AG04449 (cell line): ENCODE data around the gene C16orf89.
"Not testable (repeated sequence)": the region's sequence is repeated elsewhere in the genome, so short reads cannot be mapped to it uniquely, and the experiment has no call there.

Experiments used
- CTCF ChIA-PET: fragments of 350-600 bp; formaldehyde crosslinking; extraction: SDS; loops from one replicate; lab custom pipeline; 2021; ENCODE audit warnings: antibody characterized with exemption; lab: Yijun Ruan, JAX
- POLR2A ChIA-PET: fragments of 400-600, 350-600 bp; formaldehyde crosslinking; extraction: SDS; loops from one replicate; lab custom pipeline; 2020; ENCODE audit warnings: antibody characterized with exemption, inconsistent platforms; lab: Yijun Ruan, JAX
- DNase-seq: peaks from one replicate; pipeline ENCODE4 v3.0.0-alpha.2; 2010; ENCODE audit warnings: low read depth, low spot score
- H3K4me3 ChIP-seq: 2 replicates; pipeline ENCODE4 v1.5.1; 2011; ENCODE audit warnings: low read depth, mild to moderate bottlenecking, control low read depth, low read length
- TF ChIP-seq, protein P1 (sequence below): IDR thresholded peaks from one replicate; pipeline ENCODE4 v1.5.1; 2011; ENCODE audit warnings: mild to moderate bottlenecking, moderate library complexity, low read length, control low read depth, inconsistent platforms; ENCODE audit not compliant: insufficient read depth; ENCODE audit errors: missing control alignments

The C16orf89 gene

DNA sequence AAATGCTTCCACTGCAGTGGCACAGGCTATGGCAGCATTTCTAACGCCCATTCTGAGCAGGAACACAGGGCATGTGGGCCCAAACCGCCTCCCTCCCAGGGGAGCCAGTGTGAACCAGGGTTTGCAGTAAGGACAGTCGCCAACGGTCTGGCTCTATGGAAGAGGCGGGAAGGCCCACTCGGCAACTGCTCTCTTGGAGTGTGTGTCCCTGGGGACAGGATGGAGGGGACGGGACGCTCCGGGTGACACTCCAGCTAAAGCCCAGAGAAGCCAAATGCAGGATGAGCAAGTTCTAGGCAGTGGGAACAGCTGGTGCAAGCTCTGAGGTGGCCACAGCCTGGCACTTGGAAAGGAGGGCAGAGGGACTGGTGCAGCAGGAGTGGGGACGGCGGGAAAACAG lies 28.0 kb upstream of the C16orf89 start:
- H3K4me3 ChIP-seq, DNase-seq, POLR2A ChIA-PET: not testable (repeated sequence)
- CTCF ChIA-PET, result interaction anchor here (1.0 to 2.3 kb wide), 3 partner anchors 18 to 138 kb away, joined by 3 to 15 read pairs (median 4); no protein-coding TSS in a partner anchor

DNA sequence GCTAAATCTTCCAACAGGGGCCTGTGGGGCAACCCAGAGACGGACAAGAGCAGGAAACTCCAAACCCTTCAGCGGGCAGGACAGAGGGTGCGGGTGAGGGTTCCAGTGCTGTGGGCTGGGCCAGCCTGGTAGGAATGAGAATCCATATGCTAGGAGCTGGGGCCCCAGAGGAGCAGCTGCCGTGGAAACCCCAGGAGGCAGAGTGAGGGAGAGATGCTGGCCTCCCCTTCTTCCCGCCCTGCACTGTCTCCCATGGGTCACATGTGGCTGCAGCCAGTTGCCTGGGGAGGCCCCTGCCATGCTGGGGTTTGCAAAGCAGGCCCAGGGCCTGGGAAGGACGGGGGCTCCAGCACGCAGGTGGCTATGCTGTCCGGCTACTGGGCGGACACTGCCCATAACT lies 27.3 kb upstream of the C16orf89 start:
- POLR2A ChIA-PET, DNase-seq, H3K4me3 ChIP-seq: not testable (repeated sequence)
- CTCF ChIA-PET, result interaction anchor here (1.0 to 3.1 kb wide), 7 partner anchors 11 to 137 kb away, joined by 3 to 18 read pairs (median 12); partner anchors contain the start of gene SEC14L5

DNA sequence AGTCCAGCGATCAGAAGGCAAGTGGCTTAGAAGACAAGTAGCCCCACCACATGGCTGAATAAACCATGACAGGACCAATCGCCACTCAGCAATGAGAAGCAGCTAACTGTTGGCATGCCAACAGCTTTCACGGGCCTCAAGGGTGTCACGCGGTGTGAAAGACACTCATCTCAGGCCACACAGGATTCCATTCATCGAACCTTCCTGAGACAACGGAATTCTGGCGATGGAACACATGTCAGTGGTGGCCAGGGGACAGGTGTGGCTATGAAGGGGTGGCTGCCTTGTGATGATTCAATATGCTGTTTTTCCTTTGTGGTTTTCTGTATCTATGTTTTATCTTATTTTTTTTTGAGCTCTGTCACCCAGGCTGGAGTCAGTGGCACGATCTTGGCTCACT lies 24.8 kb upstream of the C16orf89 start:
- CTCF ChIA-PET, result interaction anchor here (3.1 kb wide), 1 partner anchor 131 kb away, joined by 16 read pairs; the partner anchor contains the start of gene SEC14L5
- DNase-seq, H3K4me3 ChIP-seq, POLR2A ChIA-PET: not testable (repeated sequence)

DNA sequence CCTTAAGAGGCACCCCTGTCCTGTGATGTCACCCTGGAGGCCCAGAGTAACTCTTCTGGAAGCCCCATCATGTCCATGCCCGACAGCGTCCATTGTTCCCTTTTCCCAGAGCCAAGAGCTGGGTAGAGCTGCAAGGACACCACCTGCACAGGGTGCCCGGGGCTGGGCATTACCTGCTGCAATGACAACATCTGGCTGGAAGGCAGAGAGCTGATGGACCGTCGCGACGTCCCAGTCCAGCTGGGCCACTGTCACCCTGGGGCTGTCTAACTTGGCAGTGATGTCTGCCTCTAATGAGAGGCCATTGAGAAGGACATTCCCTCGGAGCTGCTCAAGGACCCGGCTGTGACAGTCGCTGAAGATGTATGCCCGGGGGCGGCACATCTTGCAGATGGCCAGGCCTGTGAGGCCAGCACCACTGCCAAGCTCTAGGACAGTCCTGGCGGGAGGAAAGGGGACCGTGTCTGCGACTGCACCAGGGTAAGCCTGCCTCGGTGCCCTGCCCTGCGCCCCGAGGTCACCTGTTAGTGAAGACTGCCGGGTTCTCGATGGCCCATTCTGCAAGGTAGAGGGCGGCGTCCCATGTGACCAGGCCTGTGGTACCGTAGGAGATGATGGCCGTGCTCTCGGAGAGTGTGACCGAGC lies 24.3 kb upstream of the C16orf89 start:
- POLR2A ChIA-PET, DNase-seq, H3K4me3 ChIP-seq: not testable (repeated sequence)
- CTCF ChIA-PET, result interaction anchor here (3.1 kb wide), 1 partner anchor 131 kb away, joined by 16 read pairs; the partner anchor contains the start of gene SEC14L5

DNA sequence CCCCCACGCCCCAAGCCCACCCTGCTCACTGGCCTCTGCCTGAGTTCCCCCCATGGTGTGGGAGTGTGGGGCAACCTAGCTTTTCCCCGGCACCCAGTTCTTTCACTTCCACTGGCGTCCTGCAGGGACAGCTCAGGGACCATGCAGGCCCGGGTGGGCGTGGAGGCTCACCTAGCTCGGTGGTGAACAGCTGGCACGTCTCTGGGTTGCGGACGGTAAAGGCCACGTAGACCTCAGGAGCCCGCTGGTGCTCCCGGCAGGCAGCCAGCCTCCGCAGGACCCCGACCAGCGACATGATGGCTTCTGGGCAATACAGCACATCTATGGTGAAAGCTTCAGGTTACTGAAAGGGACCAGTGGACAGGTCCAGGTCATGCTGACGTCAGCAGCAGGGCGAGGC lies 23.2 kb upstream of the C16orf89 start:
- CTCF ChIA-PET, result interaction anchor here (1.7 kb wide), 1 partner anchor 14 kb away, joined by 4 read pairs; no protein-coding TSS in a partner anchor
- POLR2A ChIA-PET, DNase-seq, H3K4me3 ChIP-seq: not testable (repeated sequence)

DNA sequence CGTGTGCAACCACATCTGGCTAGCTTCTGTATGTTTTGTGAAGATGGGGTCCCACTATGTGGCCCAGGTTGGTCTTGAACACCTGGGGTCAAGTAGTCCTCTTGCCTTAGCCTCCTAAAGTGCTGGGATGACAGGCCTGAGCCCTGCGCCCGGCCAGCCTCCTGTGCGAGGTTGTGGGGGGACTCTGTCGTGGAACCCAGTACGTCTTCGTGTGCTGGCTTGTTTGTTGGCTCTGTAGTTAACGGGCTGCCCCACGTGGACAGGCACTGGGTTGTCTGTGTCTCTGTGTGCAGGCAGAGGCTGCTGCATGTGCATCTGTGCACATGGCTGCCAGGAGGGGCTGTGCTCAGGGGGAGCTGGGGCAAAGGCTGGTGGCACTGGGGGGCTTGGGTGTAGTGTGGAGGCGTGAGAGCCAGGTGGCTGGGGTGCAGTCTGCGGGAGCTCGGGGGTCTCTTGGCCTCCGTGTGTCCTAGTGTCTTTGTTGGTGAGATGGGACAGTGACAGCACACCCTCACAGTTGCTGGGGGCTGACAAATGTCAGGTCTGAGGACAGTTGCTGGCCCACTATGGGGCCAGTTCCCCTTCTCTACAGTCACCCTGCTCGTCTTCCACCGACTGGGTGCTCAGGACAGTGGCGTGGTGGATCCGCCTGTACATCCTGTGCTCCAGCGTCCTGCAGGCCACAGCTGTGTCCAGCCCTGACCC lies 22.5 kb upstream of the C16orf89 start:
- H3K4me3 ChIP-seq, POLR2A ChIA-PET, DNase-seq: not testable (repeated sequence)
- CTCF ChIA-PET, result interaction anchor here (1.7 kb wide), 1 partner anchor 13 kb away, joined by 4 read pairs; no protein-coding TSS in a partner anchor

DNA sequence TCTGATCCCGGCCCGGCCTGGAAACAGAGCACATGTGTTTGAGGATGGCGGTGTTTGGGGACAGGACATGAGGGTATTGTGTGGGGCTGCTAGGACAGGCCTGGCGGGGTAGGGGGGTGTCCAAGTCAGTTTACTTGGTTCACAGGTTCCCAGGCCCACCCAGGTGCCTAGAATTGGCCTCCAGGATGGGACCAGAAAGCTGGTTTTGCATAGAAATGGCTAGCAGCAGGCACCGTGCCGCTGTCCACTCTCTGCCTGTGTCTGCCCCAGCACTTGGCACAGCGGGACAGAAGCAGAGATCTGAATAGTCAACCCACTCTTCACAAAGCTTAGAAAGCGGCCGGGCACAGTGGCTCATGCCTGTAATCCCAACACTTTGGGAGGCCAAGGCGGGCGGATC lies 20.0 kb upstream of the C16orf89 start:
- not testable (repeated sequence) for DNase-seq, H3K4me3 ChIP-seq
- ChIA-PET POLR2A (interaction anchor here (0.6 kb wide), 1 partner anchor 12 kb away, joined by 3 read pairs; the partner anchor contains the start of gene EEF2KMT), CTCF (interaction anchor here (1.2 to 1.5 kb wide), 2 partner anchors 10 to 130 kb away, joined by 3 read pairs; no protein-coding TSS in a partner anchor)

DNA sequence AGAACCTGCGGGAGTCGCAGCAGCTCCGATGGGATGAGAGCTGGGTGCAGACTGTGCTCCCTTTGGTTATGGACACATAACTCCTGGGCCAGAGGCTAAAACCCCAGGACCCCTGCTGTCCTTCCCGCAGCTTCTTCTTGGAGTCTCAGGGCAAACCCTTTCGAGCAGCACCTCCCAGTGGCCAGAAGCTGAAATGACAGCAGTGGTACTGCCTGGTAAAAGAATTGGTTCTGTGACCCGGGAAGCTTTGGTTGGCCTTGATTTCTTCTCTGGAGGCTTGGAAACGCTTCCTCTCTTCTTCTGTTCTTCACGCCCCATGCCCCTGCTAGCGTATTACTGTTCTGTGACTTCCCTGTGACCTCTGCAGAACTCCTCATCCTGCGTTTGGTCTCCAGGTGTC lies 19.0 kb upstream of the C16orf89 start:
- CTCF ChIA-PET, result interaction anchor here (1.0 to 1.1 kb wide), 4 partner anchors 10 to 55 kb away, joined by 3 to 6 read pairs (median 4); no protein-coding TSS in a partner anchor
- H3K4me3 ChIP-seq, POLR2A ChIA-PET, DNase-seq: not testable (repeated sequence)
- TF ChIP-seq, protein P1, sequence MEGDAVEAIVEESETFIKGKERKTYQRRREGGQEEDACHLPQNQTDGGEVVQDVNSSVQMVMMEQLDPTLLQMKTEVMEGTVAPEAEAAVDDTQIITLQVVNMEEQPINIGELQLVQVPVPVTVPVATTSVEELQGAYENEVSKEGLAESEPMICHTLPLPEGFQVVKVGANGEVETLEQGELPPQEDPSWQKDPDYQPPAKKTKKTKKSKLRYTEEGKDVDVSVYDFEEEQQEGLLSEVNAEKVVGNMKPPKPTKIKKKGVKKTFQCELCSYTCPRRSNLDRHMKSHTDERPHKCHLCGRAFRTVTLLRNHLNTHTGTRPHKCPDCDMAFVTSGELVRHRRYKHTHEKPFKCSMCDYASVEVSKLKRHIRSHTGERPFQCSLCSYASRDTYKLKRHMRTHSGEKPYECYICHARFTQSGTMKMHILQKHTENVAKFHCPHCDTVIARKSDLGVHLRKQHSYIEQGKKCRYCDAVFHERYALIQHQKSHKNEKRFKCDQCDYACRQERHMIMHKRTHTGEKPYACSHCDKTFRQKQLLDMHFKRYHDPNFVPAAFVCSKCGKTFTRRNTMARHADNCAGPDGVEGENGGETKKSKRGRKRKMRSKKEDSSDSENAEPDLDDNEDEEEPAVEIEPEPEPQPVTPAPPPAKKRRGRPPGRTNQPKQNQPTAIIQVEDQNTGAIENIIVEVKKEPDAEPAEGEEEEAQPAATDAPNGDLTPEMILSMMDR, result peak; percentile 70

DNA sequence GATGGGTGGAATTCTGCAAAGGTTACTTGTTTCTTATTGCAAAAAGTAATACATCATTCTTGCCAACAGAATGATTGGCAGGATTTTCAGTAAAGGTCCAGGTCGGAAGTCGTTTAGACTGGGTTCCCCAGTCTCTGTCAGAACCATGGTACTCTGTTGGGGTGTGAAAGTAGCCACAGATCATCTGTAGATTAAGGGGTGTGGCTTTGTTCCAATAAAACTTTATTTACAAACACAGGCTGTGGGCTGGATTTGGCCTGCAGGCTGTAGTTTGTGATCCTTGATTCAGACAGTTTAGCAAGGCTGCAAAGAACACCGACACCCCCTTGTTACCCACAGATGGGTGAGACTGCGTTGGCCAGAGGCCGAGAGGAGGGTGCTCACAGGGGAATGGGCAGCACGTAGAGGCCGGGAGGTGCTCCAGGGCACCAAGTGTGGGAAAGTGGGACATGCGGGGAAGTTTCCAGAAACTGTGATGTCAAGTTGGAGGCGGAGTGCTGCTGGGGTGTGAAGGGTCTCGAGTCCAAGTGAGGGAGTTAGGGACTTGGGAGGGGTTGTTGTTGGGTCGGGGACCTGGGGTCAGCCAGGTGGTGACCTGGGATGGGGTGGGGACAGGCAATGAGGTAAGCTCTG lies 18.5 kb upstream of the C16orf89 start:
- H3K4me3 ChIP-seq, DNase-seq, POLR2A ChIA-PET: not testable (repeated sequence)
- CTCF ChIA-PET, result interaction anchor here (1.0 to 1.1 kb wide), 4 partner anchors 9 to 54 kb away, joined by 3 to 6 read pairs (median 4); no protein-coding TSS in a partner anchor

DNA sequence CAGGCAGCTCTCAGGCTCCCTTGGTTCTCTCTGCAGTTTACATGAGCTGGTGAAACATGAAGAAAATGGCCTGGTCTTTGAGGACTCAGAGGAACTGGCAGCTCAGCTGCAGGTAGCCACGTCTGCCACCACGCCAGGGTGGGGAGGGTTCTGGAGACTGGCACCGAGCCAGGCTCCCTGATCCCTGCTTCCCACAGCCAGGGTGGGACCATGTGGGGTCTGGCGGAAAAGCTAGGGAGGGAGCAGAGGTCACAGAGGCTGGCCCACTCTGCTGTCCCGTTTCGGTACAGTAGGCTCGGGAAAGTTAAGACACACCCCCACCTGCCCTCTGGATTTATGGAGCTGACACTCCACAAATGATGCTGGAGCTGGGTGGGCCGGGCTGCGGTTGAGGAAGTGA lies 17.9 kb upstream of the C16orf89 start:
- H3K4me3 ChIP-seq, DNase-seq, POLR2A ChIA-PET: not testable (repeated sequence)
- CTCF ChIA-PET, result interaction anchor here (0.6 to 1.4 kb wide), 2 partner anchors 10 to 599 kb away, joined by 3 to 6 read pairs; no protein-coding TSS in a partner anchor

DNA sequence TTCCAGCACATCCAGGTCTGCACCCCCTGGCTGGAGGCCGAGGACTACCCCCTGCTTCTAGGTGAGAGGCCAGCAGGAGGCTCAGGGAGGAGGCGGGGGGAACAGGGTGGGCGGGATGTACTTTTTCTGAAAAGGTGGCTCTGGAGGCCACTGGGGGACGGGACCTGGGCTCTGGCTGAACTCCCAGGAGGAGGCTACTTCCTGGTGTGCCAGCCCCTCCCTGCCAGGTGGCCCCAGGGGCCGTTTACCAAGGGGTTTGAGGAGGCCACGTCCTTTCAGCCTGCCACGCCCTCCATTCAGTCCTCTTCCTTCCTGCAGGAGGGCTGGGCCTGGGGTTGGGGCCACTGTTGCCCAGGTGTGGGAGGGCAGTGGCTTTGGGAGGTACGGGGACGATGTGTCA lies 15.2 kb upstream of the C16orf89 start:
- H3K4me3 ChIP-seq, DNase-seq, POLR2A ChIA-PET: not testable (repeated sequence)
- CTCF ChIA-PET, result interaction anchor here (2.2 kb wide), 1 partner anchor 11 kb away, joined by 18 read pairs; no protein-coding TSS in a partner anchor

DNA sequence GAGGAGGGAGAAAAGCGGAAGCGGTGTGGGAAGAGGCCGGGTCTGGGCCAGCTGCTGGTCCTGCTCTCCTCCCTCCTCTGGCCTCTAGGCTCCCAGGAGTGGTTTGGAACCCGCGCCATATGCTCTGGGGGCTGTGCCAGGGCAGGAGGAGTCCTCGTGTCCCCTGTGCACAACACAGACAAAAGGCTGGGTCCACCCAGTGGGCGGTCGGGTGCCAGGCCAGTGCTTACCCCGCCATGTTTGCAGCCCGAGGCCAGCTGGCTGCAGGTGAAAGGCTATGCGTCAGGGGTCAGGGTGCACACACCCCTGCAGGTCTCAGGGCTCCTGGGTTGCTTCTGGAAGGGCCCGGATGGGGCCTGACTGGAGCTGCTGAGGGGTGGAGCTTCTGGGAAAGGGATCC lies 14.7 kb upstream of the C16orf89 start:
- CTCF ChIA-PET, H3K4me3 ChIP-seq, DNase-seq, POLR2A ChIA-PET: not testable (repeated sequence)
